ENCODE data around the gene XPA. TPM values are rescaled to one million over a fixed set of nuclear protein-coding genes. Genes with fewer than 3 reads are reported as not detected.

XPA gene
- total RNA-seq, 4 donors from 2014 or later: 25.6 to 42.5 (median 35.8) TPM

GRCh38 chr9:97638666-97639065 is 58.5 kb downstream of the XPA start:
- Histone ChIP-seq H3K27ac (no peak overlapping the region), H3K36me3 (peaks cover 3 to 5% of the 10 kb centered on the region in 2 donors), H3K4me1 (peaks cover 19 to 44% of the 10 kb centered on the region in 2 donors), H3K4me3 (replicated peaks in 1 of 3) (no peak overlapping the region), H3K27me3 (no peaks in the 10 kb centered on the region), H3K9me3 (no peaks in the 10 kb centered on the region)
- no peak for DNase-seq
- intact Hi-C loops (cut with DNase I): no loop called here
- TF ChIP-seq CTCF (IDR thresholded peaks at IDR 0.05) (peak in 1 of 6 experiments; percentile 10), POLR2A (IDR thresholded peaks at IDR 0.05) (no peak)
- WGBS, 2 donors: 68 to 78% methylated on average over 3 of the region's 3 CpGs

GRCh38 chr9:97636903-97637302 is 60.2 kb downstream of the XPA start:
- no peak for TF ChIP-seq POLR2A (IDR thresholded peaks at IDR 0.05)
- TF ChIP-seq CTCF (IDR thresholded peaks at IDR 0.05): no peak
- H3K9me3 ChIP-seq: no peaks in the 10 kb centered on the region
- no peak overlapping the region for H3K27ac ChIP-seq
- H3K4me1 ChIP-seq: peaks cover 19 to 47% of the 10 kb centered on the region in 2 donors
- DNase-seq: no peak
- 85 to 90% methylated on average over 3 of the region's 3 CpGs for WGBS, 2 donors
- intact Hi-C loops (cut with DNase I): no loop called here
- H3K27me3 ChIP-seq: no peaks in the 10 kb centered on the region
- no peaks in the 10 kb centered on the region for H3K36me3 ChIP-seq
- no peak overlapping the region for H3K4me3 ChIP-seq (replicated peaks in 1 of 3)

GRCh38 chr9:97635026-97635425 is 62.1 kb downstream of the XPA start:
- DNase-seq: no peak
- intact Hi-C loops (cut with DNase I): no loop called here
- Histone ChIP-seq H3K36me3 (no peaks in the 10 kb centered on the region), H3K4me3 (replicated peaks in 1 of 3) (peak overlapping the region in 1 of 3 donors; percentile 94), H3K27me3 (no peaks in the 10 kb centered on the region), H3K4me1 (peaks cover 19 to 51% of the 10 kb centered on the region in 2 donors), H3K27ac (no peak overlapping the region), H3K9me3 (no peaks in the 10 kb centered on the region)
- 68 to 73% methylated on average over 7 of the region's 7 CpGs for WGBS, 2 donors
- no peak for TF ChIP-seq POLR2A (IDR thresholded peaks at IDR 0.05)
- no peak for TF ChIP-seq CTCF (IDR thresholded peaks at IDR 0.05)

- Histone ChIP-seq H3K9me3 (no peaks in the 10 kb centered on the region), H3K36me3 (no peaks in the 10 kb centered on the region), H3K4me1 (peaks cover 19 to 53% of the 10 kb centered on the region in 2 donors), H3K27ac (peak overlapping the region; percentile 96 to 98 (median 98)), H3K4me3 (replicated peaks in 1 of 3) (peak overlapping the region; percentile 61 to 94 (median 93)), H3K27me3 (no peaks in the 10 kb centered on the region)
- TF ChIP-seq CTCF (IDR thresholded peaks at IDR 0.05) (no peak), POLR2A (IDR thresholded peaks at IDR 0.05) (peak in 1 of 2 donors; percentile 54)
- 0% methylated on average over 15 to 24 of the region's 43 CpGs for WGBS, 2 donors
- no peak for DNase-seq
- intact Hi-C loops (cut with DNase I): no loop called here
These were observed 63.2 kb downstream of the XPA start for GRCh38 chr9:97633859-97634490.

GRCh38 chr9:97632985-97633858 is 63.9 kb downstream of the XPA start, which contains the start of the genes NCBP1 and TSTD2:
NCBP1 (plus strand) TSS chr9:97633821; CDS start chr9:97633882, 61 bp downstream.
TSTD2 (minus strand) TSS chr9:97633368; CDS start chr9:97627562, 5,806 bp downstream.
- peak within 1 kb of the TSS; percentile 96 to 98 (median 98) for H3K27ac ChIP-seq
- H3K36me3 ChIP-seq: no peaks in the 10 kb centered on the region
- H3K27me3 ChIP-seq: no peaks in the 10 kb centered on the region
- no peaks in the 10 kb centered on the region for H3K9me3 ChIP-seq
- peak in 1 of 6 experiments; percentile 8 for TF ChIP-seq CTCF (IDR thresholded peaks at IDR 0.05)
- peak; percentile 15 to 88 for TF ChIP-seq POLR2A (IDR thresholded peaks at IDR 0.05)
- H3K4me3 ChIP-seq (replicated peaks in 1 of 3): peak within 1 kb of the TSS; percentile 61 to 94 (median 93)
- WGBS, 2 donors: 1 to 2% methylated on average over 23 to 48 of the region's 83 CpGs
- intact Hi-C loops (cut with DNase I): no loop called here
- peak; percentile 98 for DNase-seq
- H3K4me1 ChIP-seq: peaks cover 19 to 52% of the 10 kb centered on the region in 2 donors
